NCI-H2196 treated with DMSO at 0.1 percent for 48 hours (cell line): Measurements from ENCODE around the gene MAFG.

Experiments used
- DNase-seq: peaks from one replicate; lab custom pipeline; 2025; ENCODE audit not compliant: unreplicated experiment; lab: John Stamatoyannopoulos, UW

The MAFG gene

GRCh38 chr17:81939881-81940385, 12.4 kb upstream of the MAFG start:
- no peak for DNase-seq

- DNase-seq = no peak
These were observed 11.7 kb upstream of the MAFG start for GRCh38 chr17:81939218-81939617.

GRCh38 chr17:81935709-81936084, 8.2 kb upstream of the MAFG start:
- no peak for DNase-seq

GRCh38 chr17:81934850-81935708, 7.5 kb upstream of the MAFG start:
- no peak for DNase-seq

GRCh38 chr17:81934098-81934757, 6.7 kb upstream of the MAFG start:
- no peak for DNase-seq

- DNase-seq = no peak
These were observed 5.7 kb upstream of the MAFG start for GRCh38 chr17:81933178-81933699.

GRCh38 chr17:81932333-81932983, 4.9 kb upstream of the MAFG start:
- no peak for DNase-seq

- no peak for DNase-seq
These were observed 4.2 kb upstream of the MAFG start for GRCh38 chr17:81931557-81932332.

GRCh38 chr17:81931189-81931556, 3.6 kb upstream of the MAFG start:
- DNase-seq = no peak

- DNase-seq = no peak
These were observed 2.9 kb upstream of the MAFG start for GRCh38 chr17:81930142-81931125.

- DNase-seq = no peak
These were observed 2.0 kb upstream of the MAFG start for GRCh38 chr17:81929253-81930141.

- no peak for DNase-seq
These were observed 1.2 kb upstream of the MAFG start for GRCh38 chr17:81928544-81929252.

- DNase-seq = no peak
These were observed 333 bp downstream of the MAFG start for GRCh38 chr17:81927152-81927652.

- DNase-seq = peak; percentile 65
These were observed 934 bp downstream of the MAFG start for GRCh38 chr17:81926451-81927151.

GRCh38 chr17:81925860-81926450, 1.6 kb downstream of the MAFG start:
- no peak for DNase-seq

- DNase-seq = no peak
These were observed 2.7 kb downstream of the MAFG start for GRCh38 chr17:81924557-81925532.
